Mesothelial cell of epicardium (in vitro differentiated cells): ENCODE results near the gene PTGDR2. TPM values are rescaled to one million over a fixed set of nuclear protein-coding genes. Genes with fewer than 3 reads are reported as not detected.

Experiments
- DNase-seq, 2 experiments: peaks; one replicate each; pipeline ENCODE4 v3.0.0; 2021; ENCODE audit warnings: low spot score in 2 of 2; ENCODE audit not compliant: unreplicated experiment in 2 of 2
- H3K27ac Mint-ChIP-seq: 2 replicates; pipeline ENCODE4 v1.8.0; 2021; ENCODE audit warnings: mixed read lengths
- H3K27me3 Mint-ChIP-seq: 2 replicates; pipeline ENCODE4 v1.8.0; 2021; ENCODE audit warnings: low read depth, mixed read lengths
- H3K36me3 Mint-ChIP-seq: 2 replicates; pipeline ENCODE4 v1.8.0; 2021; ENCODE audit warnings: mixed read lengths
- H3K4me1 Mint-ChIP-seq: 2 replicates; pipeline ENCODE4 v1.8.0; 2021; ENCODE audit warnings: mixed read lengths
- H3K4me3 Mint-ChIP-seq: 2 replicates; pipeline ENCODE4 v1.8.0; 2021; ENCODE audit warnings: mild to moderate bottlenecking, moderate library complexity, mixed read lengths
- H3K9me3 Mint-ChIP-seq: 2 replicates; pipeline ENCODE4 v1.8.0; 2021; ENCODE audit warnings: mixed read lengths
- CTCF ChIP-seq: fragments of 200-600 bp; sonication (generic); IDR thresholded peaks from one replicate; pipeline ENCODE4 v1.5.0; 2021; ENCODE audit warnings: antibody characterized with exemption; ENCODE audit not compliant: unreplicated experiment
- total RNA-seq: library from RNA; stranded (reverse); gene quantifications from 3 replicates; pipeline ENCODE4 v1.2.1, GENCODE V29; 2021

Gene PTGDR2
- total RNA-seq, 1 donor from 2014 or later = 0.60 TPM

DNA sequence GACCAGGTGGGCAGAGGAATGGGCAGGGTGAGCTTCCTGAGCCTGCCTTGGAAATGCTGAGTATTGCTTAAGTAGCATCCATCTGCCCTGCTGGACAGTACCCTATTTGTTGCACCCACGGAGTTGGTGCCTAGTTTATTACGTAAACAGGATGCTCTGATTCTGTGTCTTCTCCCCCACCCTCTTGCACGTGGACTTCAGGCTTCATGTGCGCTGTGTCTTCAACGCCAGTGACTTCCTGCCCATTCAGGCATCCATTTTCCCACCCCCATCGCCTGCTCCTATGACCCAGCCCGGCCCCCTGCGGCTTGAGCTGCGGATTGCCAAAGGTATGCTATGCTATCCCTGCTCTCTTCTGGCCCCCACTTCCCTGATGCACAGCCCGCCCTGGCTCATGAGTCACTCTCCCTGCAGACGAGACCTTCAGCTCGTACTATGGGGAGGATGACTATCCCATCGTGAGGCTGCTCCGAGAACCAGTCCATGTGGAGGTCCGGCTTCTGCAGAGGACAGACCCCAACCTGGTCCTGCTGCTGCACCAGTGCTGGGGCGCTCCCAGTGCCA is 17.3 kb upstream of the PTGDR2 start:
- H3K4me1 Mint-ChIP-seq = peaks cover 2% of the 10 kb centered on the region
- no peak for DNase-seq
- no peak for TF ChIP-seq CTCF
- H3K4me3 Mint-ChIP-seq = no peak overlapping the region
- no peaks in the 10 kb centered on the region for H3K27me3 Mint-ChIP-seq
- no peaks in the 10 kb centered on the region for H3K9me3 Mint-ChIP-seq
- H3K27ac Mint-ChIP-seq = no peak overlapping the region
- H3K36me3 Mint-ChIP-seq = no peaks in the 10 kb centered on the region

GRCh38 chr11:60872124-60872960 is 16.6 kb upstream of the PTGDR2 start:
- no peaks in the 10 kb centered on the region for H3K9me3 Mint-ChIP-seq
- peaks cover 2% of the 10 kb centered on the region for H3K4me1 Mint-ChIP-seq
- DNase-seq = no peak
- H3K27ac Mint-ChIP-seq = no peak overlapping the region
- H3K27me3 Mint-ChIP-seq = no peaks in the 10 kb centered on the region
- H3K36me3 Mint-ChIP-seq = no peaks in the 10 kb centered on the region
- TF ChIP-seq CTCF = no peak
- no peak overlapping the region for H3K4me3 Mint-ChIP-seq

- no peak for DNase-seq
- Mint-ChIP-seq H3K36me3 (no peaks in the 10 kb centered on the region), H3K27me3 (no peaks in the 10 kb centered on the region), H3K4me3 (no peak overlapping the region), H3K27ac (no peak overlapping the region), H3K9me3 (no peaks in the 10 kb centered on the region), H3K4me1 (peaks cover 2% of the 10 kb centered on the region)
- TF ChIP-seq CTCF = no peak
Measured at GRCh38 chr11:60871378-60872061, 15.8 kb upstream of the PTGDR2 start.

- H3K27ac Mint-ChIP-seq = no peak overlapping the region
- H3K27me3 Mint-ChIP-seq = no peaks in the 10 kb centered on the region
Measured at GRCh38 chr11:60870733-60871377, 15.1 kb upstream of the PTGDR2 start.

More at GRCh38 chr11:60870733-60871377, 15.1 kb upstream of the PTGDR2 start:
- H3K4me1 Mint-ChIP-seq = peaks cover 2% of the 10 kb centered on the region
- H3K4me3 Mint-ChIP-seq = no peak overlapping the region
- DNase-seq = no peak
- TF ChIP-seq CTCF = no peak
- H3K9me3 Mint-ChIP-seq = no peaks in the 10 kb centered on the region
- H3K36me3 Mint-ChIP-seq = no peaks in the 10 kb centered on the region
